ENCODE measurements around the gene RTF1. TPM values are rescaled to one million over a fixed set of nuclear protein-coding genes. Genes with fewer than 3 reads are reported as not detected.

RTF1 gene
- total and polyA plus RNA-seq, 5 donors from 2014 or later: 14.8 to 51.5 (median 21.0) TPM

- H3K27ac ChIP-seq (ENCODE audit: insufficient read depth, low read length, poor library complexity, severe bottlenecking): no peak overlapping the region
- H3K4me3 Mint-ChIP-seq: peak overlapping the region in 2 of 4 donors; percentile 7 to 12
Measured at GRCh38 chr15:41396111-41396510, 20.8 kb upstream of the RTF1 start.

DNA sequence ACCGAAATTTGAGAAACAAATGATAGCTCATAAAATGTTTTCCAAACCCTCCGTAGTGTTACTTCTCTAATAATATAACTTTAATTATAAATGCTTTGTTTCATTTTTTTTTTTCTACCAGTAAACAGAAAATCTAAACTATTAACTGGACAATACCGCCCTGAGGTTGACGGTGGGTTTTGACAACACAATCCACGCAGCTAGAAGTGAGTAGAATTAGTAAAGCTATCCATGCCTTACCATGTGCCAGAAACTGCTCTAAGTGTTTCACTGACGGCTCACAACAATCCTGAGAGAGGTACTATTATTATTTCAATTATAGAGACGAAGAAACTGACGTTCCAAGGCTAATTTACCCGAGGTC is 15.0 kb upstream of the RTF1 start:
- DNase-seq: no peak
- H3K4me3 ChIP-seq (ENCODE audit: low read depth, low read length): peak overlapping the region; percentile 96

More at GRCh38 chr15:41396111-41396510, 20.8 kb upstream of the RTF1 start:
- no peaks in the 10 kb centered on the region for H3K27me3 ChIP-seq (ENCODE audit: control insufficient read depth, insufficient read depth, low read length)
- DNase-seq (no peak), ATAC-seq (ENCODE audit: low read depth in 2 of 2) (no peak)
- no peaks in the 10 kb centered on the region for H3K4me1 ChIP-seq (ENCODE audit: control insufficient read depth, insufficient read depth, low read length, poor library complexity, severe bottlenecking)
- no peak overlapping the region for H3K4me3 ChIP-seq (ENCODE audit: low read depth, low read length)
- peaks cover 13 to 25% (median 22%) of the 10 kb centered on the region in 4 donors for H3K4me1 Mint-ChIP-seq
- no peaks in the 10 kb centered on the region for H3K9me3 Mint-ChIP-seq
- no peaks in the 10 kb centered on the region for H3K9me3 ChIP-seq (ENCODE audit: control insufficient read depth in 2 of 2, low read length in 2 of 2)
- peaks cover 23% of the 10 kb centered on the region for H3K36me3 Mint-ChIP-seq
- peak overlapping the region in 2 of 3 donors; percentile 59 to 91 for H3K27ac Mint-ChIP-seq
- peaks cover 27% of the 10 kb centered on the region for H3K36me3 ChIP-seq (ENCODE audit: control insufficient read depth, insufficient read depth, low read length)
- H3K27me3 Mint-ChIP-seq: no peaks in the 10 kb centered on the region

DNA sequence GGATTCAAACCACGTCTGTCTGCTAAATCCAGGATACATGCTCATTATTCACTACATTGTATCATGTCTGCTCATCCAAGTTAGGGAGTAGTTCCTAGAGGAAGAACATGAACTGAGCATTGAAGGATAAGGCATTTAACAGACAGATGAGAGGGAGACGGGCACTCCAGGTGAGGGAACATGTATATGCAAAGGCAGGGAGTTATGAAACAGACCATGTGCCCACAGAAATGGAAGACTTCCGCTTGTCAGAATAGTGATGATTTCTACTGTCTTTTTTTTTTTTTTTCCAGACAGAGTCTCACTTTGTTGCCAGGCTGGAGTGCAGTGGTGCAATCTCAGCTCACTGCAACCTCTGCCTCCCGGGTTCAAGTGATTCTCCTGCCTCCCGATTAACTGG is 9.6 kb upstream of the RTF1 start:
- Mint-ChIP-seq H3K36me3 (peaks cover 3% of the 10 kb centered on the region), H3K4me1 (peaks cover 0 to 22% (median 13%) of the 10 kb centered on the region in 4 donors), H3K9me3 (peaks cover 0 to 3% (median 0%) of the 10 kb centered on the region in 7 donors), H3K4me3 (peak overlapping the region in 1 of 4 donors; percentile 64), H3K27ac (no peak overlapping the region), H3K27me3 (no peaks in the 10 kb centered on the region)
- DNase-seq (no peak), ATAC-seq (ENCODE audit: low read depth in 2 of 2) (no peak)
- Histone ChIP-seq H3K36me3 (ENCODE audit: control insufficient read depth, insufficient read depth, low read length) (no peaks in the 10 kb centered on the region), H3K4me1 (ENCODE audit: control insufficient read depth, insufficient read depth, low read length, poor library complexity, severe bottlenecking) (peaks cover 4% of the 10 kb centered on the region), H3K27ac (ENCODE audit: insufficient read depth, low read length, poor library complexity, severe bottlenecking) (no peak overlapping the region), H3K27me3 (ENCODE audit: control insufficient read depth, insufficient read depth, low read length) (no peaks in the 10 kb centered on the region), H3K4me3 (ENCODE audit: low read depth, low read length) (no peak overlapping the region), H3K9me3 (ENCODE audit: control insufficient read depth in 2 of 2, low read length in 2 of 2) (no peaks in the 10 kb centered on the region)

More for the DNA sequence above, 15.0 kb upstream of the RTF1 start:
- ATAC-seq (ENCODE audit: low read depth in 2 of 2): no peak
- peak overlapping the region; percentile 80 for H3K27ac ChIP-seq (ENCODE audit: insufficient read depth, low read length, poor library complexity, severe bottlenecking)
- H3K27me3 ChIP-seq (ENCODE audit: control insufficient read depth, insufficient read depth, low read length): no peaks in the 10 kb centered on the region
- H3K9me3 ChIP-seq (ENCODE audit: control insufficient read depth in 2 of 2, low read length in 2 of 2): no peaks in the 10 kb centered on the region
- Mint-ChIP-seq H3K36me3 (no peaks in the 10 kb centered on the region), H3K4me1 (peaks cover 0 to 34% (median 17%) of the 10 kb centered on the region in 4 donors), H3K4me3 (peak overlapping the region; percentile 91 to 99 (median 95)), H3K9me3 (peaks cover 0 to 3% (median 0%) of the 10 kb centered on the region in 7 donors), H3K27ac (peak overlapping the region; percentile 93 to 97 (median 96)), H3K27me3 (no peaks in the 10 kb centered on the region)
- H3K36me3 ChIP-seq (ENCODE audit: control insufficient read depth, insufficient read depth, low read length): peaks cover 2% of the 10 kb centered on the region
- H3K4me1 ChIP-seq (ENCODE audit: control insufficient read depth, insufficient read depth, low read length, poor library complexity, severe bottlenecking): peaks cover 9% of the 10 kb centered on the region

GRCh38 chr15:41408234-41408641 is 8.7 kb upstream of the RTF1 start:
- no peak for DNase-seq
- Mint-ChIP-seq H3K27me3 (no peaks in the 10 kb centered on the region), H3K4me1 (peaks cover 0 to 13% (median 7%) of the 10 kb centered on the region in 4 donors), H3K36me3 (peaks cover 3% of the 10 kb centered on the region), H3K9me3 (peaks cover 0 to 3% (median 0%) of the 10 kb centered on the region in 7 donors), H3K4me3 (no peak overlapping the region), H3K27ac (no peak overlapping the region)
- no peak overlapping the region for H3K4me3 ChIP-seq (ENCODE audit: low read depth, low read length)
- H3K27ac ChIP-seq (ENCODE audit: insufficient read depth, low read length, poor library complexity, severe bottlenecking): no peak overlapping the region
- no peak for ATAC-seq (ENCODE audit: low read depth in 2 of 2)
- no peaks in the 10 kb centered on the region for H3K9me3 ChIP-seq (ENCODE audit: control insufficient read depth in 2 of 2, low read length in 2 of 2)
- H3K27me3 ChIP-seq (ENCODE audit: control insufficient read depth, insufficient read depth, low read length): no peaks in the 10 kb centered on the region
- no peaks in the 10 kb centered on the region for H3K4me1 ChIP-seq (ENCODE audit: control insufficient read depth, insufficient read depth, low read length, poor library complexity, severe bottlenecking)
- H3K36me3 ChIP-seq (ENCODE audit: control insufficient read depth, insufficient read depth, low read length): no peaks in the 10 kb centered on the region

DNA sequence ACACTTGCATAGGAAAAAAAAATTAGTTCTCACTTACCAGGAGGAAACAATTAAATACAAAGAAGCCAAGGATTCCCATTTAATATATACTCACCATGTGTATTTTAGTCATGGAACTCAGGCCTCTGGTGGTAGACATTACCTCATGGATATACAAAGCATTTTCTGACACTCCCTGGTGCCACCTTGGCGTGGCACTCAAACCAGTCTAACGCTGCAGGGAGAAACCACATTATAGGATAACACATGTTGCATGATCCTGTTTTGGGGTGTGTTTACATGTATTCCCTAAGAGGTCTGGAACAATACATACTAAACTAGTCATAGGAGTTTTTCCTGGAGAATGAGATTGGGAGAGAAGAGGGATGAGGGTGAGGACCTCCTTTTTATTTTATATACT is 5.9 kb upstream of the RTF1 start:
- peak overlapping the region in 1 of 4 donors; percentile 22 for H3K4me3 Mint-ChIP-seq
- H3K27me3 ChIP-seq (ENCODE audit: control insufficient read depth, insufficient read depth, low read length): no peaks in the 10 kb centered on the region
- no peak for ATAC-seq (ENCODE audit: low read depth in 2 of 2)
- H3K4me1 ChIP-seq (ENCODE audit: control insufficient read depth, insufficient read depth, low read length, poor library complexity, severe bottlenecking): peaks cover 2% of the 10 kb centered on the region
- H3K4me1 Mint-ChIP-seq: peaks cover 5 to 10% (median 8%) of the 10 kb centered on the region in 4 donors
- H3K27me3 Mint-ChIP-seq: no peaks in the 10 kb centered on the region
- peaks cover 3% of the 10 kb centered on the region for H3K36me3 Mint-ChIP-seq
- H3K9me3 Mint-ChIP-seq: no peaks in the 10 kb centered on the region
- no peak overlapping the region for H3K27ac Mint-ChIP-seq
- no peaks in the 10 kb centered on the region for H3K9me3 ChIP-seq (ENCODE audit: control insufficient read depth in 2 of 2, low read length in 2 of 2)
- no peak overlapping the region for H3K4me3 ChIP-seq (ENCODE audit: low read depth, low read length)
- no peaks in the 10 kb centered on the region for H3K36me3 ChIP-seq (ENCODE audit: control insufficient read depth, insufficient read depth, low read length)
- H3K27ac ChIP-seq (ENCODE audit: insufficient read depth, low read length, poor library complexity, severe bottlenecking): no peak overlapping the region
- DNase-seq: no peak

- H3K4me3 ChIP-seq (ENCODE audit: low read depth, low read length): no peak overlapping the region
- Mint-ChIP-seq H3K27me3 (no peaks in the 10 kb centered on the region), H3K4me3 (peak overlapping the region in 1 of 4 donors; percentile 22), H3K9me3 (no peaks in the 10 kb centered on the region), H3K36me3 (peaks cover 5% of the 10 kb centered on the region), H3K27ac (no peak overlapping the region), H3K4me1 (peaks cover 9 to 14% (median 11%) of the 10 kb centered on the region in 4 donors)
- H3K27me3 ChIP-seq (ENCODE audit: control insufficient read depth, insufficient read depth, low read length): no peaks in the 10 kb centered on the region
- DNase-seq: no peak
- H3K9me3 ChIP-seq (ENCODE audit: control insufficient read depth in 2 of 2, low read length in 2 of 2): no peaks in the 10 kb centered on the region
- peaks cover 6% of the 10 kb centered on the region for H3K4me1 ChIP-seq (ENCODE audit: control insufficient read depth, insufficient read depth, low read length, poor library complexity, severe bottlenecking)
- H3K36me3 ChIP-seq (ENCODE audit: control insufficient read depth, insufficient read depth, low read length): no peaks in the 10 kb centered on the region
- ATAC-seq (ENCODE audit: low read depth in 2 of 2): no peak
- H3K27ac ChIP-seq (ENCODE audit: insufficient read depth, low read length, poor library complexity, severe bottlenecking): no peak overlapping the region
Measured at GRCh38 chr15:41411441-41411840, 5.5 kb upstream of the RTF1 start.

DNA sequence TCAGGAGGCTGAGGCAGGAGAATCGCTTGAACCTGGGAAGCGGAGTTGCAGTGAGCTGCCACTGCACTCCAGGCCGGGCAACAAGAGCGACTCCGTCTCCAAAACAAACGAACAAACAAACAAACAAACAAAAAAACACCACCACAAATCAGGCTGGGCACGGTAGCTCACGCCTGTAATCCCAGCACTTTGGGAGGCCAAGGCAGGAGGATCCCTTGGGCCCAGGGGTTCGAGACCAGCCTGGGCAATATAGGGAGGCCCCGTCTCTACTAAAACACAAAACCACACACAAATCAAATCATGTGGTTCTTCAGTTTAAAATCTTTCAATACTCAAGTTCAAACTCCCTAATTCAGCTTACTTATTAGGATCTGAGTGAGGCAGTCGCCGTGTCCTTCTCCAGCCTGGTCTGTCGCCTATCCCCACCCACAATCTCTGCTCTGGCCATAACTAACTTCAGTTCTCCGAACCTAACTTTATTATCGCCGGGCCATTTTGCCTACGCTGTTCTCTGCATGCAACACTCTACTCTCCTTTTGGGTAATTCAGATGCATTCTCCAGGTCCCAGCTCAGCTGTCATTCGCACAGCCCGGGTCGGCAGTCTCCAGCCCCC is 660 bp upstream of the RTF1 start:
- peaks cover 22% of the 10 kb centered on the region for H3K4me1 ChIP-seq (ENCODE audit: control insufficient read depth, insufficient read depth, low read length, poor library complexity, severe bottlenecking)
- peak overlapping the region; percentile 94 for H3K4me3 ChIP-seq (ENCODE audit: low read depth, low read length)
- Mint-ChIP-seq H3K4me3 (peak overlapping the region; percentile 96 to 99 (median 96)), H3K36me3 (peaks cover 4% of the 10 kb centered on the region), H3K9me3 (no peaks in the 10 kb centered on the region), H3K27ac (peak overlapping the region; percentile 96 to 97 (median 97)), H3K4me1 (peaks cover 30 to 50% (median 40%) of the 10 kb centered on the region in 4 donors), H3K27me3 (no peaks in the 10 kb centered on the region)
- H3K27ac ChIP-seq (ENCODE audit: insufficient read depth, low read length, poor library complexity, severe bottlenecking): peak overlapping the region; percentile 71
- no peak for DNase-seq
- H3K36me3 ChIP-seq (ENCODE audit: control insufficient read depth, insufficient read depth, low read length): no peaks in the 10 kb centered on the region
- no peaks in the 10 kb centered on the region for H3K27me3 ChIP-seq (ENCODE audit: control insufficient read depth, insufficient read depth, low read length)
- H3K9me3 ChIP-seq (ENCODE audit: control insufficient read depth in 2 of 2, low read length in 2 of 2): no peaks in the 10 kb centered on the region
- no peak for ATAC-seq (ENCODE audit: low read depth in 2 of 2)
